ENCODE results near the gene NFIB. TPM values are rescaled to one million over a fixed set of nuclear protein-coding genes. Genes with fewer than 3 reads are reported as not detected.

Gene NFIB
- total and polyA plus RNA-seq, 10 of the 15 experiments (the other 5 are each of a cell fraction or from before 2014, with no cell fraction given) = under 0.01 to 0.19 (median 0.05) TPM; not detected in 3

GRCh38 chr9:14072850-14073249 is 241.1 kb downstream of the NFIB start:
- no peaks in the 10 kb centered on the region for H3K4me1 ChIP-seq (ENCODE audit: control insufficient read depth, insufficient read depth, low read length)
- no peak for FAIRE-seq
- WGBS (ENCODE audit: insufficient coverage, insufficient replicate concordance, low lambda C conversion rate, missing lambda C conversion rate) = 37% methylated on average over 5 of the region's 5 CpGs
- POLR2A ChIA-PET = no interaction called here
- no peak for TF ChIP-seq SREBF1 (IDR thresholded peaks at IDR 0.05; ENCODE audit: low read length)
- TF ChIP-seq POLR2AphosphoS5 (IDR thresholded peaks at IDR 0.05; ENCODE audit: low read length) = no peak
- no peaks in the 10 kb centered on the region for H3K27me3 ChIP-seq (replicated peaks in 1 of 2; ENCODE audit: control insufficient read depth in 2 of 2, insufficient read depth in 2 of 2, low read length in 1 of 2)
- SMC1A ChIA-PET (ENCODE audit: uncharacterized antibody, unreplicated experiment) = no interaction called here
- H3K9me3 ChIP-seq (replicated peaks; ENCODE audit: control insufficient read depth, insufficient read depth, low read length) = no peaks in the 10 kb centered on the region
- no peak overlapping the region for H3K4me2 ChIP-seq (ENCODE audit: control insufficient read depth, insufficient read depth)
- ATAC-seq = no peak
- H2AFZ ChIP-seq (ENCODE audit: control insufficient read depth, low read depth, low read length) = no peak overlapping the region
- in situ Hi-C loops (cut with MboI) (no loop called here), intact Hi-C loops (cut with micrococcal nuclease; ENCODE audit: unreplicated experiment) (no loop called here)
- RAD21 ChIA-PET (ENCODE audit: unreplicated experiment) = no interaction called here
- CTCF ChIA-PET = no interaction called here
- H3K79me2 ChIP-seq (ENCODE audit: control insufficient read depth, insufficient read depth, low read length) = no peaks in the 10 kb centered on the region
- H4K20me1 ChIP-seq (ENCODE audit: control insufficient read depth, insufficient read depth) = no peaks in the 10 kb centered on the region
- H3K36me3 ChIP-seq (ENCODE audit: control insufficient read depth in 2 of 2, insufficient read depth in 2 of 2, low read length in 1 of 2) = no peaks in the 10 kb centered on the region
- no peak overlapping the region for H3K9ac ChIP-seq (ENCODE audit: control insufficient read depth, insufficient read depth, low read length)
- H3K27ac ChIP-seq (ENCODE audit: control insufficient read depth, insufficient read depth) = no peak overlapping the region
- BruUV-seq (replicated peaks) = no TSS peak
- no peak overlapping the region for H3K4me3 ChIP-seq
- no peak for DNase-seq (ENCODE audit: low read depth, low spot score)

DNA sequence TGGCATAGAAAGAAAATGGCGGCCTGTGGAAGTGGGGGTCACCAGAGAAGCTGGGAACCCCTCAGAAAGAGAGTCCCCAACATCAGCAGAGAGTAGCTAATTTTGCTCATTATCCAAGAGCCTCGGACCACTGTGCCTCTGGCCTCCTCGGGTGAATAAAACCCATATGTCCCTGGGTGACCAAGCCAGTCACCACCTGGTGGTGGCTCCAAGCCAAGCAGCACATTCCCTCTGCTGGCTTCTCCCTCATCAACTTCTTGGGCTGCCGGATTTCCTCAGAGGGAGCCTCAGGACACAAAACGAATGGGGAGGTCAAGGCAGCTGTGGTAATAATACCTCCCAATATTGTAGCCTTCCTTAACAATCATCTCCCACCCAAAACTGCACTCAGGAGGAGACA is 242.5 kb downstream of the NFIB start:
- RAD21 ChIA-PET (ENCODE audit: unreplicated experiment) = no interaction called here
- FAIRE-seq (no peak), ATAC-seq (no peak), DNase-seq (ENCODE audit: low read depth, low spot score) (no peak)
- Histone ChIP-seq H3K4me2 (ENCODE audit: control insufficient read depth, insufficient read depth) (no peak overlapping the region), H4K20me1 (ENCODE audit: control insufficient read depth, insufficient read depth) (no peaks in the 10 kb centered on the region), H3K79me2 (ENCODE audit: control insufficient read depth, insufficient read depth, low read length) (no peaks in the 10 kb centered on the region), H2AFZ (ENCODE audit: control insufficient read depth, low read depth, low read length) (no peak overlapping the region), H3K27ac (ENCODE audit: control insufficient read depth, insufficient read depth) (no peak overlapping the region), H3K9me3 (replicated peaks; ENCODE audit: control insufficient read depth, insufficient read depth, low read length) (no peaks in the 10 kb centered on the region), H3K27me3 (replicated peaks in 1 of 2; ENCODE audit: control insufficient read depth in 2 of 2, insufficient read depth in 2 of 2, low read length in 1 of 2) (no peaks in the 10 kb centered on the region), H3K9ac (ENCODE audit: control insufficient read depth, insufficient read depth, low read length) (no peak overlapping the region), H3K36me3 (ENCODE audit: control insufficient read depth in 2 of 2, insufficient read depth in 2 of 2, low read length in 1 of 2) (no peaks in the 10 kb centered on the region), H3K4me1 (ENCODE audit: control insufficient read depth, insufficient read depth, low read length) (no peaks in the 10 kb centered on the region), H3K4me3 (no peak overlapping the region)
- POLR2A ChIA-PET = no interaction called here
- intact Hi-C loops (cut with micrococcal nuclease; ENCODE audit: unreplicated experiment) = no loop called here
- WGBS (ENCODE audit: insufficient coverage, insufficient replicate concordance, low lambda C conversion rate, missing lambda C conversion rate) = 11% methylated on average over 5 of the region's 5 CpGs
- SMC1A ChIA-PET (ENCODE audit: uncharacterized antibody, unreplicated experiment) = interaction anchor here (1.3 kb wide), 1 partner anchor 28 kb away, joined by 3 read pairs; no protein-coding TSS in a partner anchor
- in situ Hi-C loops (cut with MboI) = no loop called here
- no TSS peak for BruUV-seq (replicated peaks)
- CTCF ChIA-PET = interaction anchor here (1.3 kb wide), 1 partner anchor 281 kb away, joined by 3 read pairs; no protein-coding TSS in a partner anchor
- TF ChIP-seq, protein P1, sequence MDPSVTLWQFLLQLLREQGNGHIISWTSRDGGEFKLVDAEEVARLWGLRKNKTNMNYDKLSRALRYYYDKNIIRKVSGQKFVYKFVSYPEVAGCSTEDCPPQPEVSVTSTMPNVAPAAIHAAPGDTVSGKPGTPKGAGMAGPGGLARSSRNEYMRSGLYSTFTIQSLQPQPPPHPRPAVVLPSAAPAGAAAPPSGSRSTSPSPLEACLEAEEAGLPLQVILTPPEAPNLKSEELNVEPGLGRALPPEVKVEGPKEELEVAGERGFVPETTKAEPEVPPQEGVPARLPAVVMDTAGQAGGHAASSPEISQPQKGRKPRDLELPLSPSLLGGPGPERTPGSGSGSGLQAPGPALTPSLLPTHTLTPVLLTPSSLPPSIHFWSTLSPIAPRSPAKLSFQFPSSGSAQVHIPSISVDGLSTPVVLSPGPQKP (IDR thresholded peaks at IDR 0.05; ENCODE audit: low read depth, low read length) = no peak
- TF ChIP-seq CBX5 (IDR thresholded peaks at IDR 0.05; ENCODE audit: low read depth) = no peak
- TF ChIP-seq, protein P2, sequence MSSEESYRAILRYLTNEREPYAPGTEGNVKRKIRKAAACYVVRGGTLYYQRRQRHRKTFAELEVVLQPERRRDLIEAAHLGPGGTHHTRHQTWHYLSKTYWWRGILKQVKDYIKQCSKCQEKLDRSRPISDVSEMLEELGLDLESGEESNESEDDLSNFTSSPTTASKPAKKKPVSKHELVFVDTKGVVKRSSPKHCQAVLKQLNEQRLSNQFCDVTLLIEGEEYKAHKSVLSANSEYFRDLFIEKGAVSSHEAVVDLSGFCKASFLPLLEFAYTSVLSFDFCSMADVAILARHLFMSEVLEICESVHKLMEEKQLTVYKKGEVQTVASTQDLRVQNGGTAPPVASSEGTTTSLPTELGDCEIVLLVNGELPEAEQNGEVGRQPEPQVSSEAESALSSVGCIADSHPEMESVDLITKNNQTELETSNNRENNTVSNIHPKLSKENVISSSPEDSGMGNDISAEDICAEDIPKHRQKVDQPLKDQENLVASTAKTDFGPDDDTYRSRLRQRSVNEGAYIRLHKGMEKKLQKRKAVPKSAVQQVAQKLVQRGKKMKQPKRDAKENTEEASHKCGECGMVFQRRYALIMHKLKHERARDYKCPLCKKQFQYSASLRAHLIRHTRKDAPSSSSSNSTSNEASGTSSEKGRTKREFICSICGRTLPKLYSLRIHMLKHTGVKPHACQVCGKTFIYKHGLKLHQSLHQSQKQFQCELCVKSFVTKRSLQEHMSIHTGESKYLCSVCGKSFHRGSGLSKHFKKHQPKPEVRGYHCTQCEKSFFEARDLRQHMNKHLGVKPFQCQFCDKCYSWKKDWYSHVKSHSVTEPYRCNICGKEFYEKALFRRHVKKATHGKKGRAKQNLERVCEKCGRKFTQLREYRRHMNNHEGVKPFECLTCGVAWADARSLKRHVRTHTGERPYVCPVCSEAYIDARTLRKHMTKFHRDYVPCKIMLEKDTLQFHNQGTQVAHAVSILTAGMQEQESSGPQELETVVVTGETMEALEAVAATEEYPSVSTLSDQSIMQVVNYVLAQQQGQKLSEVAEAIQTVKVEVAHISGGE (CRISPR knock-in tag; IDR thresholded peaks at IDR 0.05) = no peak
- TF ChIP-seq BCLAF1 (IDR thresholded peaks at IDR 0.05) = no peak
- TF ChIP-seq ASH2L (IDR thresholded peaks at IDR 0.05; ENCODE audit: borderline replicate concordance, low read depth) = no peak
- no peak for TF ChIP-seq POU2F2 (IDR thresholded peaks at IDR 0.05; ENCODE audit: borderline replicate concordance, low read depth, low read length)
- no peak for TF ChIP-seq RCOR1 (conservative IDR thresholded peaks at IDR 0.05; ENCODE audit: low read depth, low read length)
- TF ChIP-seq HDGF (IDR thresholded peaks at IDR 0.05) = no peak

Measured in GM12878 (cell line).